HEK293 (cell line): ENCODE measurements around the gene OPHN1.

Experiments
- CTCF ChIP-seq: fragments of 450-650 bp; formaldehyde crosslinking; IDR thresholded peaks from 2 replicates; pipeline ENCODE4 v1.5.1; 2016; ENCODE audit warnings: missing biosample characterization, missing genetic modification characterization
- EGR2 ChIP-seq: fragments of 450-650 bp; formaldehyde crosslinking; IDR thresholded peaks from 2 replicates; pipeline ENCODE4 v1.5.1; 2016; ENCODE audit warnings: low read depth, missing biosample characterization, missing genetic modification characterization
- PRDM1 ChIP-seq: fragments of 450-650 bp; formaldehyde crosslinking; IDR thresholded peaks from 2 replicates; pipeline ENCODE4; 2016; ENCODE audit warnings: missing biosample characterization, missing genetic modification characterization
- TCF7L2 ChIP-seq: IDR thresholded peaks from 2 replicates; pipeline ENCODE4 v1.6.1; 2011; ENCODE audit warnings: low read depth, mild to moderate bottlenecking, inconsistent platforms, low read length, moderate library complexity, borderline replicate concordance
- ZNF112 ChIP-seq: fragments of 450-650 bp; formaldehyde crosslinking; IDR thresholded peaks from 2 replicates; pipeline ENCODE4 v1.5.0; 2017; ENCODE audit warnings: missing biosample characterization, missing genetic modification characterization
- ZNF140 ChIP-seq: fragments of 450-650 bp; formaldehyde crosslinking; IDR thresholded peaks from 2 replicates; pipeline ENCODE4 v1.5.1; 2016; ENCODE audit warnings: missing biosample characterization, missing genetic modification characterization
- ZNF184 ChIP-seq: fragments of 450-650 bp; IDR thresholded peaks from 2 replicates; pipeline ENCODE4 v1.5.1; 2018; ENCODE audit warnings: missing biosample characterization, mild to moderate bottlenecking, missing genetic modification characterization
- ZNF266 ChIP-seq: fragments of 450-650 bp; formaldehyde crosslinking; IDR thresholded peaks from 2 replicates; pipeline ENCODE4 v1.5.1; 2016; ENCODE audit warnings: missing biosample characterization, missing genetic modification characterization, low read depth
- ZNF274 ChIP-seq, 2 experiments: fragments of 200-500 bp in 1 of 2; fragments of 450-650 bp in 1 of 2; sonication (Bioruptor generic) in 1 of 2; formaldehyde crosslinking in 1 of 2; IDR thresholded peaks; 2 replicates each; pipeline versions ENCODE4 v1.5.1 to v1.6.1; 2014 to 2016; ENCODE audit warnings: borderline replicate concordance in 1 of 2, inconsistent platforms in 1 of 2, low read length in 1 of 2, missing biosample characterization in 1 of 2, missing genetic modification characterization in 1 of 2
- ZNF473 ChIP-seq: fragments of 450-650 bp; formaldehyde crosslinking; IDR thresholded peaks from 2 replicates; pipeline ENCODE4 v1.5.1; 2017; ENCODE audit warnings: missing biosample characterization, missing genetic modification characterization
- ZNF521 ChIP-seq: fragments of 450-650 bp; formaldehyde crosslinking; IDR thresholded peaks from 2 replicates; pipeline ENCODE4 v1.5.1; 2017; ENCODE audit warnings: missing biosample characterization, mild to moderate bottlenecking, missing genetic modification characterization
- ZNF704 ChIP-seq: fragments of 450-650 bp; formaldehyde crosslinking; IDR thresholded peaks from 2 replicates; pipeline ENCODE4 v1.5.1; 2016; ENCODE audit warnings: missing biosample characterization, missing genetic modification characterization
- TF ChIP-seq, protein P1 (sequence below): fragments of 450-650 bp; formaldehyde crosslinking; conservative IDR thresholded peaks from 2 replicates; pipeline ENCODE4 v1.5.1; 2016; ENCODE audit warnings: low read depth, missing biosample characterization, missing genetic modification characterization
- TF ChIP-seq, protein P2 (sequence below): fragments of 450-650 bp; formaldehyde crosslinking; IDR thresholded peaks from 2 replicates; pipeline ENCODE4 v1.5.1; 2016; ENCODE audit warnings: missing biosample characterization, missing genetic modification characterization

- TF ChIP-seq ZNF521 (tag by site-specific recombination): no peak
- TF ChIP-seq ZNF266: no peak
- TF ChIP-seq ZNF184 (tag by site-specific recombination): no peak
- TF ChIP-seq, protein P1, sequence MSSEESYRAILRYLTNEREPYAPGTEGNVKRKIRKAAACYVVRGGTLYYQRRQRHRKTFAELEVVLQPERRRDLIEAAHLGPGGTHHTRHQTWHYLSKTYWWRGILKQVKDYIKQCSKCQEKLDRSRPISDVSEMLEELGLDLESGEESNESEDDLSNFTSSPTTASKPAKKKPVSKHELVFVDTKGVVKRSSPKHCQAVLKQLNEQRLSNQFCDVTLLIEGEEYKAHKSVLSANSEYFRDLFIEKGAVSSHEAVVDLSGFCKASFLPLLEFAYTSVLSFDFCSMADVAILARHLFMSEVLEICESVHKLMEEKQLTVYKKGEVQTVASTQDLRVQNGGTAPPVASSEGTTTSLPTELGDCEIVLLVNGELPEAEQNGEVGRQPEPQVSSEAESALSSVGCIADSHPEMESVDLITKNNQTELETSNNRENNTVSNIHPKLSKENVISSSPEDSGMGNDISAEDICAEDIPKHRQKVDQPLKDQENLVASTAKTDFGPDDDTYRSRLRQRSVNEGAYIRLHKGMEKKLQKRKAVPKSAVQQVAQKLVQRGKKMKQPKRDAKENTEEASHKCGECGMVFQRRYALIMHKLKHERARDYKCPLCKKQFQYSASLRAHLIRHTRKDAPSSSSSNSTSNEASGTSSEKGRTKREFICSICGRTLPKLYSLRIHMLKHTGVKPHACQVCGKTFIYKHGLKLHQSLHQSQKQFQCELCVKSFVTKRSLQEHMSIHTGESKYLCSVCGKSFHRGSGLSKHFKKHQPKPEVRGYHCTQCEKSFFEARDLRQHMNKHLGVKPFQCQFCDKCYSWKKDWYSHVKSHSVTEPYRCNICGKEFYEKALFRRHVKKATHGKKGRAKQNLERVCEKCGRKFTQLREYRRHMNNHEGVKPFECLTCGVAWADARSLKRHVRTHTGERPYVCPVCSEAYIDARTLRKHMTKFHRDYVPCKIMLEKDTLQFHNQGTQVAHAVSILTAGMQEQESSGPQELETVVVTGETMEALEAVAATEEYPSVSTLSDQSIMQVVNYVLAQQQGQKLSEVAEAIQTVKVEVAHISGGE (tag by site-specific recombination): no peak
- no peak for TF ChIP-seq EGR2 (tag by site-specific recombination)
- TF ChIP-seq CTCF (tag by site-specific recombination): no peak
- TF ChIP-seq TCF7L2: no peak
- no peak for TF ChIP-seq ZNF473 (tag by site-specific recombination)
- TF ChIP-seq ZNF704 (tag by site-specific recombination): no peak
- TF ChIP-seq ZNF274 (IDR thresholded peaks at IDR 0.05; ENCODE audit: low read length): no peak
- TF ChIP-seq ZNF274 (tag by site-specific recombination; IDR thresholded peaks at IDR 0.05; ENCODE audit: borderline replicate concordance): no peak
- no peak for TF ChIP-seq ZNF112 (tag by site-specific recombination)
- TF ChIP-seq, protein P2, sequence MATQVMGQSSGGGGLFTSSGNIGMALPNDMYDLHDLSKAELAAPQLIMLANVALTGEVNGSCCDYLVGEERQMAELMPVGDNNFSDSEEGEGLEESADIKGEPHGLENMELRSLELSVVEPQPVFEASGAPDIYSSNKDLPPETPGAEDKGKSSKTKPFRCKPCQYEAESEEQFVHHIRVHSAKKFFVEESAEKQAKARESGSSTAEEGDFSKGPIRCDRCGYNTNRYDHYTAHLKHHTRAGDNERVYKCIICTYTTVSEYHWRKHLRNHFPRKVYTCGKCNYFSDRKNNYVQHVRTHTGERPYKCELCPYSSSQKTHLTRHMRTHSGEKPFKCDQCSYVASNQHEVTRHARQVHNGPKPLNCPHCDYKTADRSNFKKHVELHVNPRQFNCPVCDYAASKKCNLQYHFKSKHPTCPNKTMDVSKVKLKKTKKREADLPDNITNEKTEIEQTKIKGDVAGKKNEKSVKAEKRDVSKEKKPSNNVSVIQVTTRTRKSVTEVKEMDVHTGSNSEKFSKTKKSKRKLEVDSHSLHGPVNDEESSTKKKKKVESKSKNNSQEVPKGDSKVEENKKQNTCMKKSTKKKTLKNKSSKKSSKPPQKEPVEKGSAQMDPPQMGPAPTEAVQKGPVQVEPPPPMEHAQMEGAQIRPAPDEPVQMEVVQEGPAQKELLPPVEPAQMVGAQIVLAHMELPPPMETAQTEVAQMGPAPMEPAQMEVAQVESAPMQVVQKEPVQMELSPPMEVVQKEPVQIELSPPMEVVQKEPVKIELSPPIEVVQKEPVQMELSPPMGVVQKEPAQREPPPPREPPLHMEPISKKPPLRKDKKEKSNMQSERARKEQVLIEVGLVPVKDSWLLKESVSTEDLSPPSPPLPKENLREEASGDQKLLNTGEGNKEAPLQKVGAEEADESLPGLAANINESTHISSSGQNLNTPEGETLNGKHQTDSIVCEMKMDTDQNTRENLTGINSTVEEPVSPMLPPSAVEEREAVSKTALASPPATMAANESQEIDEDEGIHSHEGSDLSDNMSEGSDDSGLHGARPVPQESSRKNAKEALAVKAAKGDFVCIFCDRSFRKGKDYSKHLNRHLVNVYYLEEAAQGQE (tag by site-specific recombination): no peak
- TF ChIP-seq PRDM1 (tag by site-specific recombination): no peak
- no peak for TF ChIP-seq ZNF140 (tag by site-specific recombination)
Measured at GRCh38 chrX:68261060-68261672, 172.1 kb downstream of the OPHN1 start.
